ENCODE results near the gene MOB3B. TPM values are rescaled to one million over a fixed set of nuclear protein-coding genes. Genes with fewer than 3 reads are reported as not detected.

MOB3B gene
- total and polyA plus RNA-seq, 10 of the 15 experiments (the other 5 are each of a cell fraction or from before 2014, with no cell fraction given), result 0.44 to 2.7 (median 0.91) TPM

- ChIA-PET CTCF (no interaction called here), POLR2A (no interaction called here), SMC1A (ENCODE audit: uncharacterized antibody, unreplicated experiment) (no interaction called here), RAD21 (ENCODE audit: unreplicated experiment) (no interaction called here)
- H3K4me2 ChIP-seq (ENCODE audit: control insufficient read depth, insufficient read depth), result no peak within 1 kb of the TSS
- H3K27ac ChIP-seq (ENCODE audit: control insufficient read depth, insufficient read depth), result no peak within 1 kb of the TSS
- no peaks in the 10 kb centered on the region for H4K20me1 ChIP-seq (ENCODE audit: control insufficient read depth, insufficient read depth)
- H3K79me2 ChIP-seq (ENCODE audit: control insufficient read depth, insufficient read depth, low read length), result no peaks in the 10 kb centered on the region
- H3K4me3 ChIP-seq, result no peak within 1 kb of the TSS
- no peak within 1 kb of the TSS for H3K9ac ChIP-seq (ENCODE audit: control insufficient read depth, insufficient read depth, low read length)
- H3K36me3 ChIP-seq (ENCODE audit: control insufficient read depth in 2 of 2, insufficient read depth in 2 of 2, low read length in 1 of 2), result no peaks in the 10 kb centered on the region
- no peak for ATAC-seq
- no peak for FAIRE-seq
- intact Hi-C loops (cut with micrococcal nuclease; ENCODE audit: unreplicated experiment) (no loop called here), in situ Hi-C loops (cut with MboI) (no loop called here)
- H3K4me1 ChIP-seq (ENCODE audit: control insufficient read depth, insufficient read depth, low read length), result no peaks in the 10 kb centered on the region
- no peaks in the 10 kb centered on the region for H3K9me3 ChIP-seq (replicated peaks; ENCODE audit: control insufficient read depth, insufficient read depth, low read length)
- TF ChIP-seq ZNF207 (IDR thresholded peaks at IDR 0.05; ENCODE audit: borderline replicate concordance), result no peak
- TF ChIP-seq EP300 (IDR thresholded peaks at IDR 0.05; ENCODE audit: borderline replicate concordance in 1 of 2, control insufficient read depth in 1 of 2, low read depth in 2 of 2, low read length in 2 of 2), result no peak
- TF ChIP-seq, protein P1, sequence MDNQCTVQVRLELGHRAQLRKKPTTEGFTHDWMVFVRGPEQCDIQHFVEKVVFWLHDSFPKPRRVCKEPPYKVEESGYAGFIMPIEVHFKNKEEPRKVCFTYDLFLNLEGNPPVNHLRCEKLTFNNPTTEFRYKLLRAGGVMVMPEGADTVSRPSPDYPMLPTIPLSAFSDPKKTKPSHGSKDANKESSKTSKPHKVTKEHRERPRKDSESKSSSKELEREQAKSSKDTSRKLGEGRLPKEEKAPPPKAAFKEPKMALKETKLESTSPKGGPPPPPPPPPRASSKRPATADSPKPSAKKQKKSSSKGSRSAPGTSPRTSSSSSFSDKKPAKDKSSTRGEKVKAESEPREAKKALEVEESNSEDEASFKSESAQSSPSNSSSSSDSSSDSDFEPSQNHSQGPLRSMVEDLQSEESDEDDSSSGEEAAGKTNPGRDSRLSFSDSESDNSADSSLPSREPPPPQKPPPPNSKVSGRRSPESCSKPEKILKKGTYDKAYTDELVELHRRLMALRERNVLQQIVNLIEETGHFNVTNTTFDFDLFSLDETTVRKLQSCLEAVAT (IDR thresholded peaks at IDR 0.05), result no peak
- no peak for TF ChIP-seq SRF (IDR thresholded peaks at IDR 0.05; ENCODE audit: low read depth in 2 of 2, low read length in 2 of 2)
- TF ChIP-seq POU2F2 (IDR thresholded peaks at IDR 0.05; ENCODE audit: borderline replicate concordance, low read depth, low read length), result no peak
- TF ChIP-seq ZNF384 (IDR thresholded peaks at IDR 0.05; ENCODE audit: borderline replicate concordance, low read depth, low read length), result no peak
- TF ChIP-seq, protein P2, sequence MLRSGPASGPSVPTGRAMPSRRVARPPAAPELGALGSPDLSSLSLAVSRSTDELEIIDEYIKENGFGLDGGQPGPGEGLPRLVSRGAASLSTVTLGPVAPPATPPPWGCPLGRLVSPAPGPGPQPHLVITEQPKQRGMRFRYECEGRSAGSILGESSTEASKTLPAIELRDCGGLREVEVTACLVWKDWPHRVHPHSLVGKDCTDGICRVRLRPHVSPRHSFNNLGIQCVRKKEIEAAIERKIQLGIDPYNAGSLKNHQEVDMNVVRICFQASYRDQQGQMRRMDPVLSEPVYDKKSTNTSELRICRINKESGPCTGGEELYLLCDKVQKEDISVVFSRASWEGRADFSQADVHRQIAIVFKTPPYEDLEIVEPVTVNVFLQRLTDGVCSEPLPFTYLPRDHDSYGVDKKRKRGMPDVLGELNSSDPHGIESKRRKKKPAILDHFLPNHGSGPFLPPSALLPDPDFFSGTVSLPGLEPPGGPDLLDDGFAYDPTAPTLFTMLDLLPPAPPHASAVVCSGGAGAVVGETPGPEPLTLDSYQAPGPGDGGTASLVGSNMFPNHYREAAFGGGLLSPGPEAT (IDR thresholded peaks at IDR 0.05; ENCODE audit: low read depth), result no peak
- H3K27me3 ChIP-seq (replicated peaks in 1 of 2; ENCODE audit: control insufficient read depth in 2 of 2, insufficient read depth in 2 of 2, low read length in 1 of 2), result peaks cover 0 to 2% of the 10 kb centered on the region in 2 experiments; a peak in 2 of 4 replicates
- BruUV-seq (replicated peaks), result no TSS peak
- WGBS (ENCODE audit: insufficient coverage, insufficient replicate concordance, low lambda C conversion rate, missing lambda C conversion rate), result 45% methylated on average over 7 of the region's 7 CpGs
- H2AFZ ChIP-seq (ENCODE audit: control insufficient read depth, low read depth, low read length), result no peak within 1 kb of the TSS
- DNase-seq (ENCODE audit: low read depth, low spot score), result no peak
Observed at GRCh38 chr9:27297050-27297449, 232.6 kb downstream of the MOB3B start, which contains the start of gene EQTN. Gene EQTN, minus strand, starts transcription at chr9:27297150. Its CDS starts 95 bp downstream, at chr9:27297055.

All from GM12878 (cell line).